Natural killer cell (primary cell): ENCODE measurements around the gene APOOL. TPM values are rescaled to one million over a fixed set of nuclear protein-coding genes. Genes with fewer than 3 reads are reported as not detected.
"Not testable (repeated sequence)": the region's sequence is repeated elsewhere in the genome, so short reads cannot be mapped to it uniquely, and the experiment has no call there.

ENCODE experiments used
- ATAC-seq, 3 donors: fragments of 150-1000 bp in 2 of 3; fragments of 200-7000 bp in 1 of 3; cut with Tn5 transposase; 1 replicate in 1 of 3; 2 replicates in 2 of 3; pipeline ENCODE4 v1.10.0; 2021; ENCODE audit warnings: mild to moderate bottlenecking in 2 of 3, moderate library complexity in 2 of 3
- DNase-seq, 2 donors: peaks; one replicate each; pipeline versions ENCODE4 v3.0.0 to v3.0.0-alpha.2; 2013 to 2021; ENCODE audit warnings: mixed read lengths in 1 of 2
- H3K27ac ChIP-seq: one replicate; pipeline ENCODE4 v1.5.1; 2013; ENCODE audit warnings: mild to moderate bottlenecking, low read length
- H3K27me3 ChIP-seq: one replicate; pipeline ENCODE4 v1.6.1; 2013; ENCODE audit warnings: low read length; ENCODE audit not compliant: control insufficient read depth, insufficient read depth
- H3K36me3 ChIP-seq: one replicate; pipeline ENCODE4 v1.6.1; 2013; ENCODE audit warnings: low read length; ENCODE audit not compliant: control insufficient read depth, insufficient read depth
- H3K4me1 ChIP-seq: one replicate; pipeline ENCODE4 v1.6.1; 2013; ENCODE audit warnings: low read length; ENCODE audit not compliant: control insufficient read depth, insufficient read depth
- H3K4me3 ChIP-seq: one replicate; pipeline ENCODE4 v1.5.1; 2013; ENCODE audit warnings: low read length
- H3K9me3 ChIP-seq: one replicate; pipeline ENCODE4 v1.6.1; 2013; ENCODE audit warnings: low read length; ENCODE audit not compliant: control insufficient read depth, insufficient read depth
- H3K27ac Mint-ChIP-seq, 2 donors: one replicate each; pipeline ENCODE4 v1.8.0; 2022; ENCODE audit warnings: mild to moderate bottlenecking in 2 of 2, mixed read lengths in 2 of 2, moderate library complexity in 1 of 2
- H3K27me3 Mint-ChIP-seq, 2 donors: one replicate each; pipeline ENCODE4 v1.8.0; 2022; ENCODE audit warnings: low read depth in 2 of 2, mixed read lengths in 2 of 2
- H3K36me3 Mint-ChIP-seq: one replicate; pipeline ENCODE4 v1.8.0; 2022; ENCODE audit warnings: mixed read lengths
- H3K4me1 Mint-ChIP-seq, 2 donors: one replicate each; pipeline ENCODE4 v1.8.0; 2022; ENCODE audit warnings: mixed read lengths in 2 of 2
- H3K4me3 Mint-ChIP-seq: one replicate; pipeline ENCODE4 v1.8.0; 2022; ENCODE audit warnings: mild to moderate bottlenecking, moderate library complexity, mixed read lengths
- H3K9me3 Mint-ChIP-seq, 2 donors: one replicate each; pipeline ENCODE4 v1.8.0; 2022; ENCODE audit warnings: mixed read lengths in 2 of 2
- WGBS: methylation state at CpG from one replicate; pipeline ENCODE4 v1.1.7; 2013; ENCODE audit warnings: missing lambda C conversion rate; ENCODE audit not compliant: insufficient coverage; 5-methylcytosine and 5-hydroxymethylcytosine counted together
- intact Hi-C: fragments of 100-400 bp; cut with micrococcal nuclease; formaldehyde crosslinking; loops from one replicate; pipeline ENCODE4 v1.14.2; 2022
- total RNA-seq, 4 donors: library from RNA; stranded (reverse); fragments of 120-200 nt in 1 of 4; gene quantifications; one replicate each; pipeline versions ENCODE4 v1.2.3 to v1.2.4, GENCODE V29; 2013 to 2022
- TF ChIP-seq, protein P1 (sequence below): fragments of 200-600 bp; IDR thresholded peaks from one replicate; pipeline ENCODE4 v1.8.0; 2022; ENCODE audit warnings: antibody characterized with exemption

APOOL gene
- total RNA-seq, 3 donors from 2014 or later (not counting 1 experiment from before 2014, with no cell fraction given): 8.8 to 12.0 (median 9.8) TPM

DNA sequence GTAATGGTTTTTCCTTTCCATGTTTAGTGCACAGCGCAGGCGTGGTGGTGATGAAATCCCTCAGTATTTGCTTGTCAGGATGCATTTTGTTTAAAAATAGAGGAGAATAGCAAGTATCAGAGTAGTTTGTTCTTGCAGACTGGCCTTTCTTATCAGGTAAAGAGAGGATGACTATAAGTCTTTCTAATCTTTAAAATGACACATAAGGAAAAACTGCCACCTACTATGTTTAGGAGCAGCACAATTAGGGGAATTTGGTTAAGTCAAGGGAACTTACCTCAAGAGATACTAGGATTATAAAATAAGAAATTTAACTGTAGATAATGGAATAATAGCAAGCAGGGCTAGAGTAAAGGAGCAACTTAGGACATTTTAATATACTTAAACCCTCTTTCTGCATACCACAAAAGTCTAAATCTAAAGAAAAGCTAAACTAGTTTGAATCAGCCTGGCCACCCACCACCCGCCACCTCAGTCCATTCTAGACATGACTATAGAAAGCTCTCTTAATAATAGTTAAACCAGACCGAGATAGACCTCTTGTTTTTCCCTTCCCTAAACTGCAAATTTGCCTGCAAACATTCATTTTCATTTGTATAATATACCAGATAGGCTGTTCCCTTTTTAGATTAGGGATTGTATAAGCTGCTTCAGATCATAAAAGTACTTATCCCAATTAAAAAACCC lies 62.0 kb downstream of the APOOL start:
- Histone ChIP-seq H3K9me3 (no peaks in the 10 kb centered on the region), H3K36me3 (peaks cover 4% of the 10 kb centered on the region), H3K27ac (no peak overlapping the region), H3K27me3 (no peaks in the 10 kb centered on the region), H3K4me3 (no peak overlapping the region), H3K4me1 (no peaks in the 10 kb centered on the region)
- DNase-seq (no peak), ATAC-seq (no peak)
- Mint-ChIP-seq H3K36me3 (peaks cover 6% of the 10 kb centered on the region), H3K27me3 (no peaks in the 10 kb centered on the region), H3K27ac (no peak overlapping the region), H3K4me3 (no peak overlapping the region), H3K4me1 (peaks cover 0 to 4% of the 10 kb centered on the region in 2 donors), H3K9me3 (peaks cover 0 to 6% of the 10 kb centered on the region in 2 donors)
- TF ChIP-seq, protein P1, sequence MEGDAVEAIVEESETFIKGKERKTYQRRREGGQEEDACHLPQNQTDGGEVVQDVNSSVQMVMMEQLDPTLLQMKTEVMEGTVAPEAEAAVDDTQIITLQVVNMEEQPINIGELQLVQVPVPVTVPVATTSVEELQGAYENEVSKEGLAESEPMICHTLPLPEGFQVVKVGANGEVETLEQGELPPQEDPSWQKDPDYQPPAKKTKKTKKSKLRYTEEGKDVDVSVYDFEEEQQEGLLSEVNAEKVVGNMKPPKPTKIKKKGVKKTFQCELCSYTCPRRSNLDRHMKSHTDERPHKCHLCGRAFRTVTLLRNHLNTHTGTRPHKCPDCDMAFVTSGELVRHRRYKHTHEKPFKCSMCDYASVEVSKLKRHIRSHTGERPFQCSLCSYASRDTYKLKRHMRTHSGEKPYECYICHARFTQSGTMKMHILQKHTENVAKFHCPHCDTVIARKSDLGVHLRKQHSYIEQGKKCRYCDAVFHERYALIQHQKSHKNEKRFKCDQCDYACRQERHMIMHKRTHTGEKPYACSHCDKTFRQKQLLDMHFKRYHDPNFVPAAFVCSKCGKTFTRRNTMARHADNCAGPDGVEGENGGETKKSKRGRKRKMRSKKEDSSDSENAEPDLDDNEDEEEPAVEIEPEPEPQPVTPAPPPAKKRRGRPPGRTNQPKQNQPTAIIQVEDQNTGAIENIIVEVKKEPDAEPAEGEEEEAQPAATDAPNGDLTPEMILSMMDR: no peak
- WGBS: 62% methylated on average over 3 of the region's 4 CpGs
- intact Hi-C loops: no loop called here

DNA sequence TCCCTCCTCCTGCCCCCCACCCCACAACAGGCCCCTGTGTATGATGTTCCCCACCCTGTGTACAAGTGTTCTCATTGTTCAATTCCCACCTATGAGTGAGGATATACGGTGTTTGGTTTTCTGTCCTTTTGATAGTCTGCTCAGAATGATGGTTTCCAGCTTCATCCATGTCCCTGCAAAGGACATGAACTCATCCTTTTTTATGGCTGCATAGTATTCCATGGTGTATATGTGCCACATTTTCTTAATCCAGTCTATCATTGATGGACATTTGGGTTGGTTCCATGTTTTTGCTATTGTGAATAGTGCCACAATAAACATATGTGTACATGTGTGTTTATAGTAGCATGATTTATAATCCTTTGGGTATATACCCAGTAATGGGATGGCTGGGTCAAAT lies 73.6 kb downstream of the APOOL start:
- H3K4me1 ChIP-seq, H3K4me3 ChIP-seq, H3K36me3 Mint-ChIP-seq, H3K4me3 Mint-ChIP-seq, H3K9me3 Mint-ChIP-seq, H3K4me1 Mint-ChIP-seq, intact Hi-C loops, H3K27ac Mint-ChIP-seq, H3K27me3 Mint-ChIP-seq, H3K9me3 ChIP-seq, H3K27ac ChIP-seq, H3K36me3 ChIP-seq, H3K27me3 ChIP-seq, ATAC-seq, DNase-seq: not testable (repeated sequence)
- WGBS: no CpG with 5 or more reads among the region's 1 CpG

DNA sequence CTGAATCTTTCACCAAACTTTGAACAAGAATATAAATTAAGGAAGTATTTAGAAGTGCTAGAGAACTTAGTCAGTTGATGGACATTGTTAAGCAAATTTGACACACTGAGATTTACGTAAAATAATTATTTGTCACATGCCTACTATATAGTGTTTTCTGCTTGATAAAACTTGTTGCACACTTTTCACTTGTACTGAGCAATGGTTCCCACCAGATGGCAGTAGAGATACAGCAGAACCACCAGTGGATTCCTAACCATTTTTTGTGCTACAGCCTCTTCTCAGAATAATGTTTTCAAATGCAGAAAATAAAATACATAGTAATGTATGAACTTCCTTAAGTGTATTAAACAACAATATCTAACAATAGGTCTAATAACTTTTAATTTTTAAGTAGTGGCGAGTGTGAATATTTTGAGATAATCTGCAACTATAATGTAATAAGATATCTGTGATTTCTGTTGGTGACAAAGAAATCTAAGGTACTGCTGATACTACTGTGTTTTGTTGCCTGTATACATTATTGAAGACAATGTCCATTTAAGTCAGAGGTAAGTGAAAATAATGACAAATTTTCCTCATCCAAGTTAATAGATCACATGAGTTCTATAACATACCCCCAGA lies 81.2 kb downstream of the APOOL start:
- H3K36me3 Mint-ChIP-seq: no peaks in the 10 kb centered on the region
- H3K27ac Mint-ChIP-seq: no peak overlapping the region
- no CpG with 5 or more reads among the region's 2 CpGs for WGBS
- ATAC-seq: peak in 1 of 3 donors; percentile 68
- intact Hi-C loops: no loop called here
- Histone ChIP-seq H3K36me3 (no peaks in the 10 kb centered on the region), H3K27ac (no peak overlapping the region), H3K4me1 (no peaks in the 10 kb centered on the region), H3K9me3 (no peaks in the 10 kb centered on the region), H3K27me3 (no peaks in the 10 kb centered on the region), H3K4me3 (no peak overlapping the region)
- no peaks in the 10 kb centered on the region for H3K27me3 Mint-ChIP-seq
- H3K4me3 Mint-ChIP-seq: no peak overlapping the region
- TF ChIP-seq, protein P1: peak; percentile 69
- H3K9me3 Mint-ChIP-seq: no peaks in the 10 kb centered on the region
- DNase-seq: peak in 1 of 2 donors; percentile 49
- H3K4me1 Mint-ChIP-seq: no peaks in the 10 kb centered on the region

DNA sequence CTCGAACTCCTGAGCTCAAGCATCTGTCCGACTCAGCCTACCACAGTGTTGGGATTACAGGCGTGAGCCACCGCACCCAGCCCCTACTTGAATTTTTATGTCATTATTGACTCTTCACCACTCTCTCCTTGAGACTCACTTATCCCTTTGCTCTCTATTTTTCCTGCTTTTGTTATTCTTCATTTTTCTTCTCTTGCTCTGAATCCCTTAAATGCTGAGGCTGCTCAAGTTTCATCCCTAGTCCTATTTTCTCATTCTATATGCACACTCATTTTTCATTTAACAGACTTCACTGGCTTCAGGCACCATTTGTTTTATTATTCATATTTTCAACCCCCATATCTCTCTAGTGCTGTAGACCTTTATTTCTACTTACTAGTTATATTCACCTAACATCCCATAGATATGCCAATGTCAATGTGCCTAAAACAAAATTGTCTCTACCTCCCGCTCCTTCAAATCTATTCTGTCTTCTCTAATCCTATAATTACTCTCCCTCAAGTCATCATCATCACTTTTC lies 85.7 kb downstream of the APOOL start:
- TF ChIP-seq, protein P1: no peak
- no peaks in the 10 kb centered on the region for H3K9me3 ChIP-seq
- H3K27me3 ChIP-seq: no peaks in the 10 kb centered on the region
- ATAC-seq (no peak), DNase-seq (no peak)
- H3K27ac ChIP-seq: no peak overlapping the region
- Mint-ChIP-seq H3K27ac (no peak overlapping the region), H3K9me3 (no peaks in the 10 kb centered on the region), H3K4me1 (no peaks in the 10 kb centered on the region), H3K4me3 (no peak overlapping the region), H3K27me3 (no peaks in the 10 kb centered on the region), H3K36me3 (no peaks in the 10 kb centered on the region)
- intact Hi-C loops: no loop called here
- H3K36me3 ChIP-seq: no peaks in the 10 kb centered on the region
- H3K4me1 ChIP-seq: no peaks in the 10 kb centered on the region
- H3K4me3 ChIP-seq: no peak overlapping the region
- 96% methylated on average over 5 of the region's 5 CpGs for WGBS
